Neutrophil (primary cell): ENCODE results near the gene SPSB1.

Experiments
- H3K27ac ChIP-seq: fragments of 200-600 bp; sonication (generic); 2 replicates; pipeline ENCODE4 v1.5.1; 2016; ENCODE audit warnings: mild to moderate bottlenecking, moderate library complexity
- H3K27me3 ChIP-seq: fragments of 200-600 bp; sonication (generic); 2 replicates; pipeline ENCODE4 v1.6.0; 2016; ENCODE audit warnings: mild to moderate bottlenecking
- H3K36me3 ChIP-seq: fragments of 200-600 bp; sonication (generic); 2 replicates; pipeline ENCODE4 v1.5.1; 2017
- H3K4me1 ChIP-seq, 2 experiments: fragments of 200-600 bp in 1 of 2; sonication (generic) in 1 of 2; 1 replicate in 1 of 2; 2 replicates in 1 of 2; pipeline versions ENCODE4 v1.5.1 to v1.6.1; 2013 to 2016; ENCODE audit warnings: low read depth in 1 of 2, low read length in 1 of 2, mild to moderate bottlenecking in 1 of 2, moderate library complexity in 1 of 2; ENCODE audit not compliant: control insufficient read depth in 1 of 2, insufficient read depth in 1 of 2
- H3K4me3 ChIP-seq, 2 experiments: fragments of 200-600 bp in 1 of 2; sonication (generic) in 1 of 2; 1 replicate in 1 of 2; 2 replicates in 1 of 2; pipeline ENCODE4 v1.5.1; 2013 to 2016; ENCODE audit warnings: low read depth in 1 of 2, low read length in 1 of 2, mild to moderate bottlenecking in 1 of 2, moderate library complexity in 1 of 2
- H3K9me3 ChIP-seq: fragments of 200-600 bp; sonication (generic); 2 replicates; pipeline ENCODE4 v1.5.1; 2016
- CTCF ChIP-seq: fragments of 200-600 bp; sonication (generic); IDR thresholded peaks from 2 replicates; pipeline ENCODE4 v1.5.1; 2016; ENCODE audit warnings: antibody characterized with exemption

SPSB1 gene

GRCh38 chr1:9346566-9346965 is 53.9 kb downstream of the SPSB1 start:
- H3K27ac ChIP-seq = no peak overlapping the region
- no peaks in the 10 kb centered on the region for H3K9me3 ChIP-seq
- H3K4me3 ChIP-seq = no peak overlapping the region
- peaks cover 7% of the 10 kb centered on the region for H3K27me3 ChIP-seq
- no peaks in the 10 kb centered on the region for H3K36me3 ChIP-seq
- TF ChIP-seq CTCF = no peak
- no peaks in the 10 kb centered on the region for H3K4me1 ChIP-seq

GRCh38 chr1:9347095-9347850 is 54.6 kb downstream of the SPSB1 start:
- no peak for TF ChIP-seq CTCF
- Histone ChIP-seq H3K27ac (no peak overlapping the region), H3K9me3 (no peaks in the 10 kb centered on the region), H3K27me3 (peaks cover 7% of the 10 kb centered on the region), H3K4me3 (no peak overlapping the region), H3K36me3 (no peaks in the 10 kb centered on the region), H3K4me1 (no peaks in the 10 kb centered on the region)

DNA sequence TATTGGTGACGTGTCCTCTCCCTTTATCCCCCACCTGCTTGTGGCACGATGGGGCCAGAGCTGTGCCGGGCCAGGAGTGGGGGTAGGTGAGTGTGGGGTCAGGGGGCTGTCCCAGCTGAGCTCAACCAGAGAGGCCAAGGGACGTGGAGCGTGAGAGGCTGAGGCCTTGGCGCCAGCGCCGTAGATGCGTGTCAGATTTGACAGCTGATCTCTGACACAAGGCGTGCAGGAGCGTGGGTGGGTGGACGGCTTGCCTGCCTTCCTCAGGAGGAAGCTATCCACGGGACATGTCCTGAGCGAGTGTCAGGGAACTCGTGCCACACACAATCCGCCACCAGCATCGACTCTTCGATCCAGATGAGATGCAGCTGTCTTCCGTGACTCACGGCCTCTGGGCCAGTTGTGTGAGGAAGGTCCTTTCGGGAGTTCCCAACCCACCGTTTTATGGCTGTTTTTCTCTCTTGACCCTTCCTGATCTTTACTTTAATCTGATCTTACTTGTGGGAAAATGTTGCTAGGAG is 56.7 kb downstream of the SPSB1 start:
- H3K4me1 ChIP-seq = no peaks in the 10 kb centered on the region
- no peak overlapping the region for H3K27ac ChIP-seq
- H3K36me3 ChIP-seq = no peaks in the 10 kb centered on the region
- H3K4me3 ChIP-seq = no peak overlapping the region
- peaks cover 7% of the 10 kb centered on the region for H3K27me3 ChIP-seq
- H3K9me3 ChIP-seq = no peaks in the 10 kb centered on the region
- TF ChIP-seq CTCF = no peak

GRCh38 chr1:9350013-9350908 is 57.6 kb downstream of the SPSB1 start:
- H3K4me3 ChIP-seq = no peak overlapping the region
- no peaks in the 10 kb centered on the region for H3K9me3 ChIP-seq
- H3K4me1 ChIP-seq = no peaks in the 10 kb centered on the region
- no peak for TF ChIP-seq CTCF
- H3K27me3 ChIP-seq = peaks cover 7% of the 10 kb centered on the region
- no peak overlapping the region for H3K27ac ChIP-seq
- H3K36me3 ChIP-seq = no peaks in the 10 kb centered on the region

DNA sequence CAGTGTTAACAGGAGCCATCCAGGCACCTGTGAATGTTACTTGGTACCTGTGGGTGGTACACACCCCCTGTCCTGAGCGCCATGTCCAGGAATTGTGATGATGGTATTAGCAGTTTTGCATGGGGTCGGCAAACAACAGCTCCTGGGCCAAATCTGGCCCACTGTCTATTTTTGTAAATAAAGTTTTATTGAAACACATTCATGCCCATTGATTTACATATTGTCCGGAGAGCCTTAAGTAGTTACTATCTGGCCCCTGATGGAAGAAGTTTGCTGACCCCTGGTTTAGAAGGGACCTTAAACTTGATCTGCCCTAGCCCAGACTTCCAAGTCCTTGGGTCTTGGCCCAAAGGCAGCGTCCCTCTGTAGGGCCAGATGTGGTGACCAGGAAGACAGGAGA is 58.3 kb downstream of the SPSB1 start:
- no peak overlapping the region for H3K27ac ChIP-seq
- no peak for TF ChIP-seq CTCF
- no peak overlapping the region for H3K4me3 ChIP-seq
- no peaks in the 10 kb centered on the region for H3K36me3 ChIP-seq
- no peaks in the 10 kb centered on the region for H3K9me3 ChIP-seq
- H3K4me1 ChIP-seq = no peaks in the 10 kb centered on the region
- H3K27me3 ChIP-seq = peaks cover 7% of the 10 kb centered on the region
